Fibroblast of gingiva (primary cell): ENCODE data around the gene SETD3.
"Not testable (repeated sequence)": the region's sequence is repeated elsewhere in the genome, so short reads cannot be mapped to it uniquely, and the experiment has no call there.

ENCODE experiments used
- DNase-seq: peaks from one replicate; pipeline ENCODE4 v3.0.0-alpha.2; 2011; ENCODE audit warnings: low read depth

Gene SETD3

GRCh38 chr14:99360774-99361595 lies 119.7 kb downstream of the SETD3 start:
- no peak for DNase-seq

GRCh38 chr14:99359906-99360305 lies 120.8 kb downstream of the SETD3 start:
- DNase-seq: no peak

- no peak for DNase-seq
Measured at GRCh38 chr14:99357916-99358390, 122.7 kb downstream of the SETD3 start.

- DNase-seq: no peak
Measured at GRCh38 chr14:99357151-99357915, 123.3 kb downstream of the SETD3 start.

GRCh38 chr14:99356031-99356608 lies 124.5 kb downstream of the SETD3 start:
- no peak for DNase-seq

- no peak for DNase-seq
Measured at GRCh38 chr14:99354166-99354875, 126.3 kb downstream of the SETD3 start.

GRCh38 chr14:99352688-99353280 lies 127.9 kb downstream of the SETD3 start:
- no peak for DNase-seq

- no peak for DNase-seq
Measured at GRCh38 chr14:99351166-99352007, 129.3 kb downstream of the SETD3 start.

- DNase-seq: no peak
Measured at GRCh38 chr14:99350751-99351150, 129.9 kb downstream of the SETD3 start.

GRCh38 chr14:99349721-99350495 lies 130.8 kb downstream of the SETD3 start:
- no peak for DNase-seq

GRCh38 chr14:99348816-99349614 lies 131.6 kb downstream of the SETD3 start:
- no peak for DNase-seq

- not testable (repeated sequence) for DNase-seq
Measured at GRCh38 chr14:99348231-99348630, 132.4 kb downstream of the SETD3 start.
